IMR-90 (cell line): Measurements from ENCODE around the gene SKIC3. TPM values are rescaled to one million over a fixed set of nuclear protein-coding genes. Genes with fewer than 3 reads are reported as not detected.

Source experiments
- ATAC-seq: fragments of 200-7000 bp; cut with Tn5 transposase; 2 replicates; pipeline ENCODE4 v1.9.1; 2020; ENCODE audit warnings: low read depth, mild to moderate bottlenecking, moderate library complexity
- BruUV-seq: library from RNA; stranded (reverse); fragments of 400-500 nt; replicated peaks from 2 replicates; lab custom pipeline; 2021; lab: Mats Ljungman, UMichigan
- CTCF ChIA-PET: fragments of 300-600 bp; formaldehyde crosslinking; extraction: SDS; loops from one replicate; lab custom pipeline; 2021; ENCODE audit warnings: antibody characterized with exemption; lab: Yijun Ruan, JAX
- POLR2A ChIA-PET: fragments of 300-600 bp; sonication (Branson Sonifier 250); formaldehyde crosslinking; loops from one replicate; lab custom pipeline; 2022; ENCODE audit warnings: antibody characterized with exemption; ENCODE audit not compliant: unreplicated experiment; lab: Charles Lee
- DNase-seq: peaks from one replicate; pipeline ENCODE4 v3.0.0; 2013
- H2AFZ ChIP-seq: replicated peaks from 2 replicates; pipeline ENCODE3; 2013; ENCODE audit warnings: low read length, mild to moderate bottlenecking; ENCODE audit not compliant: poor library complexity
- H2AK5ac ChIP-seq: 2 replicates; pipeline ENCODE4 v1.6.1; 2013; ENCODE audit warnings: low read depth, low read length, inconsistent platforms
- H2AK9ac ChIP-seq: replicated peaks from 2 replicates; pipeline ENCODE3; 2013; ENCODE audit warnings: mild to moderate bottlenecking, low read depth, low read length, moderate library complexity; ENCODE audit not compliant: poor library complexity
- H2BK120ac ChIP-seq: 2 replicates; pipeline ENCODE4 v1.6.1; 2013; ENCODE audit warnings: low read depth, low read length, inconsistent platforms
- H2BK15ac ChIP-seq: 3 replicates; pipeline ENCODE4 v1.6.1; 2013; ENCODE audit warnings: low read depth, low read length, inconsistent platforms
- H2BK20ac ChIP-seq: 2 replicates; pipeline ENCODE4 v1.6.1; 2013; ENCODE audit warnings: low read depth, mild to moderate bottlenecking, inconsistent platforms, low read length, moderate library complexity
- H2BK5ac ChIP-seq: 2 replicates; pipeline ENCODE4 v1.6.1; 2013; ENCODE audit warnings: mild to moderate bottlenecking, low read depth, low read length, inconsistent platforms; ENCODE audit not compliant: poor library complexity, severe bottlenecking
- H3K14ac ChIP-seq: replicated peaks from 2 replicates; pipeline ENCODE4 v1.6.1; 2013; ENCODE audit warnings: low read depth, low read length, inconsistent platforms
- H3K18ac ChIP-seq: 2 replicates; pipeline ENCODE4 v1.6.1; 2013; ENCODE audit warnings: low read depth, low read length, control low read depth
- H3K23ac ChIP-seq: 2 replicates; pipeline ENCODE4 v1.6.1; 2013; ENCODE audit warnings: low read depth, low read length, inconsistent platforms
- H3K27ac ChIP-seq: 2 replicates; pipeline ENCODE4 v1.5.1; 2013; ENCODE audit warnings: mild to moderate bottlenecking, control low read depth, low read length; ENCODE audit not compliant: insufficient read depth
- H3K27me3 ChIP-seq: 2 replicates; pipeline ENCODE4 v1.6.1; 2013; ENCODE audit warnings: low read length; ENCODE audit not compliant: control insufficient read depth, insufficient read depth
- H3K36me3 ChIP-seq: 2 replicates; pipeline ENCODE4 v1.6.1; 2013; ENCODE audit warnings: low read length, mixed read lengths; ENCODE audit not compliant: control insufficient read depth, insufficient read depth
- H3K4ac ChIP-seq: 2 replicates; pipeline ENCODE4 v1.6.1; 2013; ENCODE audit warnings: low read depth, low read length, inconsistent platforms
- H3K4me1 ChIP-seq: 2 replicates; pipeline ENCODE4 v1.6.1; 2013; ENCODE audit warnings: low read length, mixed read lengths; ENCODE audit not compliant: control insufficient read depth, insufficient read depth
- H3K4me2 ChIP-seq: 2 replicates; pipeline ENCODE4 v1.6.1; 2013; ENCODE audit warnings: low read depth, mild to moderate bottlenecking, control low read depth, low read length, moderate library complexity
- H3K4me3 ChIP-seq: 2 replicates; pipeline ENCODE4 v1.5.1; 2013; ENCODE audit warnings: low read depth, mild to moderate bottlenecking, control low read depth, low read length, moderate library complexity; ENCODE audit not compliant: insufficient read depth
- H3K56ac ChIP-seq: 2 replicates; pipeline ENCODE4 v1.6.1; 2013; ENCODE audit warnings: low read length, inconsistent platforms; ENCODE audit not compliant: insufficient read depth; ENCODE audit errors: extremely low read depth
- H3K79me1 ChIP-seq, 2 experiments: 2 replicates each; pipeline ENCODE4 v1.6.1; 2013; ENCODE audit warnings: low read length in 2 of 2, inconsistent platforms in 1 of 2, low read depth in 1 of 2
- H3K9ac ChIP-seq: 2 replicates; pipeline ENCODE4 v1.6.1; 2013; ENCODE audit warnings: low read depth, low read length, control low read depth
- H3K9me1 ChIP-seq: 2 replicates; pipeline ENCODE4 v1.6.1; 2013; ENCODE audit warnings: low read length, inconsistent platforms; ENCODE audit not compliant: insufficient read depth
- H3K9me3 ChIP-seq: 2 replicates; pipeline ENCODE4 v1.6.1; 2013; ENCODE audit warnings: low read length; ENCODE audit not compliant: control insufficient read depth, insufficient read depth
- H4K20me1 ChIP-seq: 2 replicates; pipeline ENCODE4 v1.6.1; 2013; ENCODE audit warnings: low read length, inconsistent platforms; ENCODE audit not compliant: insufficient read depth
- H4K5ac ChIP-seq: 2 replicates; pipeline ENCODE4 v1.6.1; 2013; ENCODE audit warnings: mild to moderate bottlenecking, low read depth, low read length, control low read depth
- H4K8ac ChIP-seq, 2 experiments: 2 replicates each; pipeline ENCODE4 v1.6.1; 2013; ENCODE audit warnings: low read depth in 2 of 2, low read length in 2 of 2, control low read depth in 1 of 2, inconsistent platforms in 1 of 2
- H4K91ac ChIP-seq: 2 replicates; pipeline ENCODE4 v1.6.1; 2013; ENCODE audit warnings: low read depth, low read length, inconsistent platforms; ENCODE audit not compliant: insufficient read depth
- MAFK ChIP-seq: IDR thresholded peaks from 2 replicates; pipeline ENCODE4 v1.6.1; 2012; ENCODE audit warnings: low read depth, low read length, improper control_type of control experiment
- MAZ ChIP-seq: IDR thresholded peaks from 2 replicates; pipeline ENCODE4 v1.6.1; 2012; ENCODE audit warnings: low read depth, mild to moderate bottlenecking, low read length, improper control_type of control experiment, moderate library complexity, borderline replicate concordance
- NFE2L2 ChIP-seq: fragments of 150-350 bp; IDR thresholded peaks from 2 replicates; pipeline ENCODE4 v1.6.1; 2016; ENCODE audit warnings: low read depth, mild to moderate bottlenecking, low read length
- RCOR1 ChIP-seq: IDR thresholded peaks from 2 replicates; pipeline ENCODE4 v1.6.1; 2012; ENCODE audit warnings: mild to moderate bottlenecking, low read length, improper control_type of control experiment; ENCODE audit not compliant: insufficient replicate concordance
- dilution Hi-C: fragments of 300-500 bp; cut with HindIII; formaldehyde crosslinking; loops from one replicate; pipeline ENCODE4 v1.14.3; 2018; ENCODE audit warnings: low sequenced_read_pairs; ENCODE audit not compliant: unreplicated experiment
- in situ Hi-C: fragments of 300-500 bp; cut with MboI; formaldehyde crosslinking; loops from 3 replicates; pipeline ENCODE4 v1.14.3; 2019; ENCODE audit warnings: low sequenced_read_pairs, inconsistent platforms, mixed read lengths
- intact Hi-C: fragments of 100-400 bp; cut with micrococcal nuclease; formaldehyde crosslinking; loops from 2 replicates; pipeline ENCODE4 v1.10.0; 2022
- polyA plus RNA-seq, 3 experiments: library from polyadenylated mRNA; depleted of rRNA; stranded (reverse); fragments of >200 nt; gene quantifications; 2 replicates each; pipeline ENCODE4 v1.2.3, GENCODE V29; 2012; ENCODE audit warnings: low replicate concordance in 1 of 3
- total RNA-seq: library from RNA; depleted of rRNA; stranded (reverse); fragments of >200 nt; gene quantifications from 2 replicates; pipeline ENCODE4 v1.2.3, GENCODE V29; 2012

The SKIC3 gene
- total and polyA plus RNA-seq, 2 of the 4 experiments (the other 2 are of a cell fraction), result 47.1 to 145 TPM

DNA sequence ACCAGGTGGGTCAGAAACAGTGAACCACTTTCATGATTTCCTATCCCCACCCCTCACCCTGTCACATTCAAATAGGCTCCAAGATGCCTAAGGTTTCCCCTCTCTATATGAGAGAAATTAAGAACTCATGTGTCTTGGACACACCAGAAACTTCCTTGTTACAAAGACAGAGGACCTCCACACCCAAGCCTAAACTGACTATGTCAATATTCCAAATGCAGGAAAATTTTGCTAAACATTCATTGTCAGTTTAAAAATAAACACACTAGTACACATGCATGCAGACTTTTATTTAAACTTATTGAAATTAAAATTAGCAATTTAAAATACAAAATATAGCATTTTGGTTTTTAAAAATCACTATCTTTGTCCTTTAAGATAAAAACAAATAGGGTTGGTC, 26.2 kb downstream of the SKIC3 start:
- Histone ChIP-seq H2AK9ac (no peak overlapping the region), H3K4me1 (no peaks in the 10 kb centered on the region; the same call in 1 of the 2 replicates), H3K9ac (no peak overlapping the region), H3K56ac (no peak overlapping the region), H3K27ac (no peak overlapping the region), H2AK5ac (no peak overlapping the region), H2BK120ac (no peak overlapping the region), H3K4me2 (no peak overlapping the region), H2BK15ac (no peak overlapping the region), H3K36me3 (peaks cover 13% of the 10 kb centered on the region), H4K91ac (no peak overlapping the region), H3K27me3 (no peaks in the 10 kb centered on the region), H3K79me1 (peaks cover 20 to 38% of the 10 kb centered on the region in 2 experiments), H4K8ac (no peak overlapping the region), H2AFZ (no peak overlapping the region), H3K18ac (no peak overlapping the region), H3K9me1 (peaks cover 5% of the 10 kb centered on the region; the same call in 1 of the 2 replicates), H3K4ac (no peak overlapping the region), H2BK5ac (no peak overlapping the region), H3K9me3 (no peaks in the 10 kb centered on the region), H3K23ac (no peak overlapping the region), H4K5ac (no peak overlapping the region), H3K4me3 (no peak overlapping the region), H2BK20ac (no peak overlapping the region), H4K20me1 (no peaks in the 10 kb centered on the region), H3K14ac (no peak overlapping the region)
- TF ChIP-seq MAZ, result no peak
- TF ChIP-seq MAFK, result no peak
- no peak for TF ChIP-seq NFE2L2
- TF ChIP-seq RCOR1, result no peak
- POLR2A ChIA-PET, result no interaction called here
- dilution Hi-C loops, result no loop called here
- DNase-seq, result no peak
- in situ Hi-C loops, result no loop called here
- no peak for ATAC-seq
- CTCF ChIA-PET, result interaction anchor here (0.8 kb wide), 1 partner anchor 10 kb away, joined by 3 read pairs; no protein-coding TSS in a partner anchor
- BruUV-seq, result no TSS peak
- intact Hi-C loops, result no loop called here
